K562 (cell line): ENCODE measurements around the gene AFF1. TPM values are rescaled to one million over a fixed set of nuclear protein-coding genes. Genes with fewer than 3 reads are reported as not detected.

Experiments used
- ATAC-seq: fragments of 200-7000 bp; cut with Tn5 transposase; 3 replicates; pipeline ENCODE4 v1.9.1; 2020; ENCODE audit warnings: moderate library complexity
- BruUV-seq: library from RNA; stranded (reverse); fragments of 400-500 nt; replicated peaks from 2 replicates; lab custom pipeline; 2021; lab: Mats Ljungman, UMichigan
- CTCF ChIA-PET: fragments of 300-600 bp; formaldehyde crosslinking; extraction: SDS; loops from one replicate; lab custom pipeline; 2021; ENCODE audit warnings: low intra/inter-chr PET ratio; lab: Yijun Ruan, JAX
- POLR2A ChIA-PET: fragments of 300-600, 350-650 bp; sonication (Branson Sonifier 250); formaldehyde crosslinking; extraction: SDS; loops from one replicate; lab custom pipeline; 2021; ENCODE audit warnings: antibody characterized with exemption, inconsistent platforms; lab: Yijun Ruan, JAX
- DNase-seq, 4 experiments: peaks; one replicate each; pipeline versions ENCODE4 v3.0.0 to v3.0.0-alpha.2; 2011 to 2018; ENCODE audit warnings: low spot score in 3 of 4, mixed read lengths in 3 of 4; ENCODE audit errors: extremely low read depth in 1 of 4
- FAIRE-seq: peaks from 2 replicates; lab custom pipeline; 2011; peaks lifted over from hg19 to GRCh38; lab: Jason Lieb, UNC
- H2AFZ ChIP-seq: 2 replicates; pipeline ENCODE4 v1.6.0; 2011; ENCODE audit warnings: low read depth, low read length, control low read depth, inconsistent platforms
- H3K27ac ChIP-seq: fragments of 200-600 bp; 3 replicates; pipeline ENCODE4 v1.8.0; 2011; ENCODE audit warnings: low read depth, mild to moderate bottlenecking, control low read depth, inconsistent platforms, low read length, moderate library complexity, mixed read lengths; ENCODE audit errors: extremely low read depth
- H3K27me3 ChIP-seq, 2 experiments: fragments of 300-600 bp in 1 of 2; 2 replicates in 1 of 2; 3 replicates in 1 of 2; pipeline versions ENCODE4 v1.6.0 to v1.8.0; 2011; ENCODE audit warnings: inconsistent platforms in 2 of 2, low read length in 2 of 2, mild to moderate bottlenecking in 1 of 2, mixed read lengths in 1 of 2, moderate library complexity in 1 of 2; ENCODE audit not compliant: control insufficient read depth in 2 of 2, insufficient read depth in 2 of 2
- H3K36me3 ChIP-seq: fragments of 300-600 bp; 3 replicates; pipeline ENCODE4 v1.8.0; 2011; ENCODE audit warnings: mild to moderate bottlenecking, low read length, inconsistent platforms; ENCODE audit not compliant: control insufficient read depth, insufficient read depth
- H3K4me1 ChIP-seq, 2 experiments: fragments of 200-600 bp in 1 of 2; replicated peaks in 1 of 2; 2 replicates in 1 of 2; 3 replicates in 1 of 2; pipeline versions ENCODE4 v1.5.1 to v1.8.0; 2011; ENCODE audit warnings: inconsistent platforms in 2 of 2, low read length in 2 of 2, mild to moderate bottlenecking in 1 of 2, mixed read lengths in 1 of 2, moderate library complexity in 1 of 2; ENCODE audit not compliant: control insufficient read depth in 2 of 2, insufficient read depth in 2 of 2
- H3K4me2 ChIP-seq: 2 replicates; pipeline ENCODE4 v1.6.1; 2011; ENCODE audit warnings: low read length, control low read depth, inconsistent platforms, mixed read lengths; ENCODE audit not compliant: insufficient read depth
- H3K4me3 ChIP-seq: fragments of 200-600 bp; sonication (generic), shearing (Covaris generic); 2 replicates; pipeline ENCODE4 v1.5.1; 2016; ENCODE audit warnings: control low read depth, inconsistent platforms
- H3K79me2 ChIP-seq: fragments of 200-600 bp; 3 replicates; pipeline ENCODE4 v1.8.0; 2011; ENCODE audit warnings: low read length, inconsistent platforms; ENCODE audit not compliant: control insufficient read depth, insufficient read depth
- H3K9ac ChIP-seq, 2 experiments: 2 replicates each; pipeline versions ENCODE4 v1.6.0 to v1.6.1; 2011; ENCODE audit warnings: low read depth in 2 of 2, low read length in 2 of 2, control low read depth in 1 of 2, inconsistent platforms in 1 of 2, mild to moderate bottlenecking in 1 of 2, mixed read lengths in 1 of 2; ENCODE audit not compliant: insufficient read depth in 1 of 2
- H3K9me1 ChIP-seq: one replicate; pipeline ENCODE4 v1.6.0; 2011; ENCODE audit warnings: inconsistent platforms, mild to moderate bottlenecking, low read length, moderate library complexity; ENCODE audit not compliant: control insufficient read depth, insufficient read depth
- H3K9me3 ChIP-seq: replicated peaks from 2 replicates; pipeline ENCODE4 v1.5.1; 2011; ENCODE audit warnings: low read depth, low read length, inconsistent platforms; ENCODE audit not compliant: control insufficient read depth, insufficient read depth
- H4K20me1 ChIP-seq: replicated peaks from 2 replicates; pipeline ENCODE4 v1.6.1; 2011; ENCODE audit warnings: low read length, inconsistent platforms, mixed read lengths; ENCODE audit not compliant: control insufficient read depth, insufficient read depth
- GATA2 ChIP-seq: sonication (generic); formaldehyde crosslinking; IDR thresholded peaks from 2 replicates; pipeline ENCODE4 v1.4.0; 2020; ENCODE audit warnings: mild to moderate bottlenecking, missing genetic modification reagents
- KHSRP ChIP-seq: fragments of 450-650 bp; IDR thresholded peaks from 2 replicates; pipeline ENCODE4 v1.6.1; 2017
- MCM2 ChIP-seq: fragments of 450-650 bp; IDR thresholded peaks from 2 replicates; pipeline ENCODE4 v1.6.1; 2017; ENCODE audit warnings: low read depth, mild to moderate bottlenecking
- MEIS2 ChIP-seq: fragments of 450-650 bp; IDR thresholded peaks from 2 replicates; pipeline ENCODE4 v1.6.1; 2014; ENCODE audit warnings: mild to moderate bottlenecking; ENCODE audit not compliant: partially characterized antibody
- MTA2 ChIP-seq: fragments of 450-650 bp; IDR thresholded peaks from 2 replicates; pipeline ENCODE4 v1.6.1; 2016; ENCODE audit warnings: low read depth
- PTRF ChIP-seq: fragments of 450-650 bp; IDR thresholded peaks from 2 replicates; pipeline ENCODE4 v1.6.1; 2016; ENCODE audit warnings: mild to moderate bottlenecking, missing genetic modification characterization, missing compliant biosample characterization
- RFX1 ChIP-seq: fragments of 450-650 bp; IDR thresholded peaks from 2 replicates; pipeline ENCODE4 v1.6.1; 2016; ENCODE audit warnings: mild to moderate bottlenecking, moderate library complexity
- TOE1 ChIP-seq, 2 experiments: fragments of 450-650 bp in 1 of 2; sonication (generic) in 1 of 2; formaldehyde crosslinking in 1 of 2; IDR thresholded peaks; 2 replicates each; pipeline versions ENCODE4 v1.7.1 to v1.8.0; 2016 to 2022; ENCODE audit warnings: borderline replicate concordance in 2 of 2, mild to moderate bottlenecking in 2 of 2, antibody characterized with exemption in 1 of 2, inconsistent platforms in 1 of 2, low read depth in 1 of 2, missing genetic modification reagents in 1 of 2, moderate library complexity in 1 of 2
- ZBTB9 ChIP-seq: fragments of 450-650 bp; formaldehyde crosslinking; IDR thresholded peaks from 2 replicates; pipeline ENCODE4 v1.4.0; 2020; ENCODE audit warnings: mild to moderate bottlenecking, moderate library complexity
- ZNF316 ChIP-seq: fragments of 450-650 bp; IDR thresholded peaks from 2 replicates; pipeline ENCODE4 v1.6.1; 2016
- ZNF347 ChIP-seq: fragments of 450-650 bp; formaldehyde crosslinking; IDR thresholded peaks from 2 replicates; pipeline ENCODE4 v1.4.0; 2020; ENCODE audit warnings: low read depth, mild to moderate bottlenecking, moderate library complexity
- WGBS: fragments of 100-300 bp; shearing (Covaris generic); methylation state at CpG from one replicate; pipeline ENCODE4 v1.1.6; 2016; ENCODE audit warnings: low coverage, mixed read lengths; ENCODE audit not compliant: insufficient coverage; ENCODE audit errors: missing lambda C conversion rate; 5-methylcytosine and 5-hydroxymethylcytosine counted together
- in situ Hi-C: fragments of 300-500 bp; cut with MboI; formaldehyde crosslinking; loops from 4 replicates; pipeline ENCODE4 v1.15.0; 2018; ENCODE audit warnings: inconsistent platforms, mixed read lengths
- intact Hi-C: fragments of 100-400 bp; cut with micrococcal nuclease; formaldehyde crosslinking; loops from 2 replicates; pipeline ENCODE4 v1.14.2; 2022
- polyA plus RNA-seq, 8 experiments: library from polyadenylated mRNA; depleted of rRNA in 4 of 8; stranded (reverse) in 5 of 8; unstranded in 3 of 8; fragments of >200 nt; fragmentation: Nextera tagmentation in 2 of 8; fragmentation: Illumina TruSeq in 1 of 8; extraction: Ambion mirVana in 2 of 8; extraction: Trizol in 1 of 8; gene quantifications; 2 replicates each; pipeline versions ENCODE4 v1.2.1 to v1.2.3, GENCODE V29; 2011 to 2014; ENCODE audit warnings: inconsistent platforms in 1 of 8, missing spikeins in 1 of 8
- total RNA-seq, 7 experiments: library from RNA; depleted of rRNA in 6 of 7; stranded (reverse); fragments of >200 nt in 6 of 7; fragmentation: Illumina TruSeq in 2 of 7; extraction: Trizol in 2 of 7; gene quantifications; 2 replicates each; pipeline versions ENCODE4 v1.2.1 to v1.2.3, GENCODE V29; 2011 to 2021; ENCODE audit warnings: low replicate concordance in 1 of 7
- TF ChIP-seq, protein P1 (sequence below): sonication (generic); formaldehyde crosslinking; IDR thresholded peaks from 2 replicates; pipeline ENCODE4 v1.8.0; 2022; ENCODE audit warnings: missing genetic modification reagents, mild to moderate bottlenecking, moderate library complexity, borderline replicate concordance
- TF ChIP-seq, protein P2 (sequence below): sonication (generic); IDR thresholded peaks from 2 replicates; pipeline ENCODE4 v1.6.1; 2016
- TF ChIP-seq, protein P3 (sequence below), 2 experiments: IDR thresholded peaks in 1 of 2; conservative IDR thresholded peaks in 1 of 2; 2 replicates each; pipeline ENCODE4 v1.6.1; 2016; ENCODE audit warnings: low read depth in 2 of 2, mild to moderate bottlenecking in 1 of 2, missing compliant biosample characterization in 1 of 2, missing genetic modification characterization in 1 of 2, moderate library complexity in 1 of 2

AFF1 gene
- total and polyA plus RNA-seq, 9 of the 15 experiments (the other 6 are each of a cell fraction or from before 2014, with no cell fraction given), result 4.1 to 47.5 (median 17.2) TPM

DNA sequence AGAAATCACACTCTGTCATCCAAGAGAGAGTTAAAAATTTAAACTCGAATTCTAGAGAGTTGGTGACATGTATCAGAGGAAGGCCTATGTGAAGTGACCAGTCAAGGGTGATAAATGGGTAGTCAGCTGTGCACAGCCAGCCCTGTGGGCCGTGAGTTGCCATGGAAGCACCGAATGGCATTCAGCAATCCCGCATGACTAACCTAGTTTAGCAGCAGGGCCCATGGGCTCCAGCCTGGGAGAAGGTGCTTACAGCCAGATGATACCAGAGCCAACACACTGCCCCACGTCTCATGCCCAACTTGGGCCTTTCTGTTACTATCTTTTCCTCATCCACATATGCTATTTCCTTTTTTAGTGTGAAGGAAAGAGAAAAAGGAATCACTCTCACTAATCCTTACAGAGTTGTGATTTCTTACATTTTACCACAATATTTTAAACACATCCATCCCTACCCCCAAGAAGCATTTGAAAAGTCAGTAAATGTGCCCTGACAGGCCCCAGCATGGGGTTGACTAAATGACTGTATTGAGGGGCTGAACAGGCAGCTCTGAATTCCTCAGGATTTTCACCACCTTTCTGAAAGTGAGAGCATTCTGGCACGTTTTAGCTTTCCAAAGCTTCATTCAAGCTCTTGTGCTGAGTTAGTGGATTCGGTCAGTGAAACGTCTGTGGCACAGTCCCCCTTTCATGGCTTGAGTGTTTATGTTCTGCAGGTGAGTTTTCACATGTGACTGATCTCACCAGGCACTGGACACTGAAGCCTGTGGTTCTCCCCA is 104.2 kb downstream of the AFF1 start:
- FAIRE-seq, result no peak
- no peaks in the 10 kb centered on the region for H3K9me3 ChIP-seq
- no peaks in the 10 kb centered on the region for H3K9me1 ChIP-seq
- peaks cover 9 to 34% of the 10 kb centered on the region in 2 experiments for H3K4me1 ChIP-seq
- WGBS, result 50% methylated on average over 8 of the region's 8 CpGs
- peaks cover 96% of the 10 kb centered on the region for H3K79me2 ChIP-seq
- no peak overlapping the region for H2AFZ ChIP-seq
- no peak for ATAC-seq
- no peaks in the 10 kb centered on the region for H3K27me3 ChIP-seq
- intact Hi-C loops, result no loop called here
- no peaks in the 10 kb centered on the region for H3K36me3 ChIP-seq
- in situ Hi-C loops, result no loop called here
- CTCF ChIA-PET, result no interaction called here
- H3K4me3 ChIP-seq, result no peak overlapping the region
- no TSS peak for BruUV-seq
- H3K27ac ChIP-seq, result no peak overlapping the region
- DNase-seq, result no peak
- H3K4me2 ChIP-seq, result no peak overlapping the region
- peak overlapping the region in 1 of 2 experiments; percentile 54; a peak in 1 of 4 replicates for H3K9ac ChIP-seq
- peaks cover 37% of the 10 kb centered on the region; the same call in 1 of the 2 replicates for H4K20me1 ChIP-seq
- POLR2A ChIA-PET, result interaction anchor here (0.7 kb wide), 1 partner anchor 44 kb away, joined by 3 read pairs; no protein-coding TSS in a partner anchor
- TF ChIP-seq ZNF316 (no peak), ZNF347 (CRISPR knock-in tag) (no peak), GATA2 (no peak), MCM2 (no peak), PTRF (tag) (no peak), KHSRP (no peak), TOE1 (IDR thresholded peaks at IDR 0.05; ENCODE audit: borderline replicate concordance) (no peak), TOE1 (CRISPR knock-in tag; IDR thresholded peaks at IDR 0.05; ENCODE audit: borderline replicate concordance, low read depth) (no peak), MEIS2 (peak; percentile 35), ZBTB9 (CRISPR knock-in tag) (no peak), RFX1 (peak; percentile 50), MTA2 (no peak)
- TF ChIP-seq, protein P1, sequence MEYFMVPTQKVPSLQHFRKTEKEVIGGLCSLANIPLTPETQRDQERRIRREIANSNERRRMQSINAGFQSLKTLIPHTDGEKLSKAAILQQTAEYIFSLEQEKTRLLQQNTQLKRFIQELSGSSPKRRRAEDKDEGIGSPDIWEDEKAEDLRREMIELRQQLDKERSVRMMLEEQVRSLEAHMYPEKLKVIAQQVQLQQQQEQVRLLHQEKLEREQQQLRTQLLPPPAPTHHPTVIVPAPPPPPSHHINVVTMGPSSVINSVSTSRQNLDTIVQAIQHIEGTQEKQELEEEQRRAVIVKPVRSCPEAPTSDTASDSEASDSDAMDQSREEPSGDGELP (CRISPR knock-in tag), result peak; percentile 50; the same call in 1 of the 2 replicates
- TF ChIP-seq, protein P2, sequence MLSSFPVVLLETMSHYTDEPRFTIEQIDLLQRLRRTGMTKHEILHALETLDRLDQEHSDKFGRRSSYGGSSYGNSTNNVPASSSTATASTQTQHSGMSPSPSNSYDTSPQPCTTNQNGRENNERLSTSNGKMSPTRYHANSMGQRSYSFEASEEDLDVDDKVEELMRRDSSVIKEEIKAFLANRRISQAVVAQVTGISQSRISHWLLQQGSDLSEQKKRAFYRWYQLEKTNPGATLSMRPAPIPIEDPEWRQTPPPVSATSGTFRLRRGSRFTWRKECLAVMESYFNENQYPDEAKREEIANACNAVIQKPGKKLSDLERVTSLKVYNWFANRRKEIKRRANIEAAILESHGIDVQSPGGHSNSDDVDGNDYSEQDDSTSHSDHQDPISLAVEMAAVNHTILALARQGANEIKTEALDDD, result peak; percentile 68; the same call in 1 of the 2 replicates
- TF ChIP-seq, protein P3, sequence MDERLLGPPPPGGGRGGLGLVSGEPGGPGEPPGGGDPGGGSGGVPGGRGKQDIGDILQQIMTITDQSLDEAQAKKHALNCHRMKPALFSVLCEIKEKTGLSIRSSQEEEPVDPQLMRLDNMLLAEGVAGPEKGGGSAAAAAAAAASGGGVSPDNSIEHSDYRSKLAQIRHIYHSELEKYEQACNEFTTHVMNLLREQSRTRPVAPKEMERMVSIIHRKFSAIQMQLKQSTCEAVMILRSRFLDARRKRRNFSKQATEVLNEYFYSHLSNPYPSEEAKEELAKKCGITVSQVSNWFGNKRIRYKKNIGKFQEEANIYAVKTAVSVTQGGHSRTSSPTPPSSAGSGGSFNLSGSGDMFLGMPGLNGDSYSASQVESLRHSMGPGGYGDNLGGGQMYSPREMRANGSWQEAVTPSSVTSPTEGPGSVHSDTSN (CRISPR knock-in tag; IDR thresholded peaks at IDR 0.05; ENCODE audit: low read depth), result no peak
- TF ChIP-seq, protein P3 (tag; conservative IDR thresholded peaks at IDR 0.05; ENCODE audit: low read depth), result 0 out of 2 replicates have a peak, but pooled peaks have one; percentile 33
